Tibial artery (tissue), 4 donors: Measurements from ENCODE around the gene AP2B1.
A peak's percentile ranks its signal among the peaks of the same experiment; 100 is the strongest.
"Not testable (repeated sequence)": the region's sequence is repeated elsewhere in the genome, so short reads cannot be mapped to it uniquely, and the experiment has no call there.

Experiments used
- DNase-seq, 2 donors: peaks; one replicate each; pipeline ENCODE4 v3.0.0-alpha.2; 2019
- H3K27ac ChIP-seq, 2 donors: fragments of 200-600 bp; sonication (generic) in 1 of 2; 1 replicate in 1 of 2; 2 replicates in 1 of 2; pipeline ENCODE4 v1.5.1; 2018 to 2019; ENCODE audit warnings: mild to moderate bottlenecking in 1 of 2
- H3K27me3 ChIP-seq, 2 donors: fragments of 200-600 bp; sonication (generic) in 1 of 2; one replicate each; pipeline versions ENCODE4 v1.5.1 to v1.6.0; 2016 to 2019
- H3K36me3 ChIP-seq, 3 donors: fragments of 200-600 bp; sonication (generic) in 2 of 3; one replicate each; pipeline ENCODE4 v1.5.1; 2016 to 2019; ENCODE audit warnings: mild to moderate bottlenecking in 2 of 3
- H3K4me1 ChIP-seq, 4 donors: fragments of 200-600 bp; sonication (generic) in 2 of 4; 1 replicate in 3 of 4; 2 replicates in 1 of 4; pipeline ENCODE4 v1.5.1; 2016 to 2019
- H3K4me3 ChIP-seq, 2 donors: fragments of 200-600 bp; sonication (generic) in 1 of 2; 1 replicate in 1 of 2; 2 replicates in 1 of 2; pipeline ENCODE4 v1.5.1; 2018 to 2019; ENCODE audit warnings: mild to moderate bottlenecking in 2 of 2
- H3K9me3 ChIP-seq, 3 donors: fragments of 200-600 bp; sonication (generic) in 1 of 3; one replicate each; pipeline ENCODE4 v1.5.1; 2016 to 2019
- CTCF ChIP-seq, 2 experiments: fragments of 200-600 bp in 1 of 2; fragments of 450-650 bp in 1 of 2; IDR thresholded peaks; one replicate each; pipeline ENCODE4 v1.5.1; 2017 to 2019; ENCODE audit warnings: antibody characterized with exemption in 2 of 2, mild to moderate bottlenecking in 1 of 2, moderate library complexity in 1 of 2
- intact Hi-C: fragments of 100-400 bp; cut with DNase I; formaldehyde crosslinking; loops from one replicate; pipeline ENCODE4 v1.15.0; 2023; ENCODE audit warnings: low total_unique reads

The AP2B1 gene

DNA sequence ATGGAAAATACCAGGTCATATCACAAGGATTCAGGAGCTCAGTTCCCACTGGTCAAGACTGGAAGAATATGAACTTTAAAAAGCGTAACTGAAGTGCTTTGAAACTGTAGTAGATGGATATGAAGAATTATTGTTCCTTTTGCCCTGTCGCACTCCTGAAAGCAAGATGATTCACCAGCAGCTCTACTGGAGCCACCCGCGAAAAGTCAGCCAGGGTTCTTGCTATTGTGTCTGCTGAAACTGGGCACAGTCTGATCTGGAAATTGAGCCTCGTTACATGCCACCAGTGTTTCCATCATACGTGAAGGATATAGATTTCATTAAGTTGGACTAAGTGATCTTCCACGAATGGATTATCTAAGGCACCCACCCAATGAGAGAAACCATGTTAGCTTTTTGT, 16.6 kb downstream of the AP2B1 start:
- H3K36me3 ChIP-seq, result peaks cover 66 to 83% (median 79%) of the 10 kb centered on the region in 3 donors

DNA sequence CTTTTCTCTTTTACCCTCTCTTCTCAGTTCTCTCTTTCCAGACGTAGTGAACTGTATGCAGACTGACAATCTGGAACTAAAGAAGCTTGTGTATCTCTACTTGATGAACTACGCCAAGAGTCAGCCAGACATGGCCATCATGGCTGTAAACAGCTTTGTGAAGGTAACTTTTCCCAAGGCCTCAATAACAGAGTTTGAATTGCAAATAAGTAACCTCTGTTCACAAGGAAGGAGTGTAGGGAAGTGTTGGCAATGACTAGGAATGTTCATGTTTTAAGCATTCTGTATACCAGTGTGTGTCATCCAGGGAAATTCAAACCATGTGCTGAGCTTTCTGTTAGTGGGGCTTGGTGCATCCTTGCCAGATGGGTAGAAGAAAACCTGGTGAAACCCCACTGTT, 18.6 kb downstream of the AP2B1 start:
- Histone ChIP-seq H3K36me3 (peaks cover 70 to 95% (median 75%) of the 10 kb centered on the region in 3 donors), H3K27ac (no peak overlapping the region), H3K4me1 (no peaks in the 10 kb centered on the region), H3K4me3 (no peak overlapping the region), H3K27me3 (no peaks in the 10 kb centered on the region), H3K9me3 (no peaks in the 10 kb centered on the region)
- intact Hi-C loops, result no loop called here
- DNase-seq, result no peak
- no peak for TF ChIP-seq CTCF (IDR thresholded peaks at IDR 0.05)

More for the DNA sequence above, 16.6 kb downstream of the AP2B1 start:
- no peaks in the 10 kb centered on the region for H3K4me1 ChIP-seq
- no peak overlapping the region for H3K4me3 ChIP-seq
- no peak for TF ChIP-seq CTCF (IDR thresholded peaks at IDR 0.05)
- H3K27me3 ChIP-seq, result no peaks in the 10 kb centered on the region
- intact Hi-C loops, result no loop called here
- H3K9me3 ChIP-seq, result no peaks in the 10 kb centered on the region
- H3K27ac ChIP-seq, result no peak overlapping the region
- DNase-seq, result no peak

- no peaks in the 10 kb centered on the region for H3K27me3 ChIP-seq
- intact Hi-C loops, result no loop called here
- no peak overlapping the region for H3K4me3 ChIP-seq
- H3K9me3 ChIP-seq, result no peaks in the 10 kb centered on the region
- DNase-seq, result no peak
- H3K27ac ChIP-seq, result no peak overlapping the region
- H3K4me1 ChIP-seq, result no peaks in the 10 kb centered on the region
- TF ChIP-seq CTCF (IDR thresholded peaks at IDR 0.05), result no peak
- H3K36me3 ChIP-seq, result peaks cover 75 to 98% (median 84%) of the 10 kb centered on the region in 3 donors
Measured at GRCh38 chr17:35607239-35607847, 20.2 kb downstream of the AP2B1 start.

DNA sequence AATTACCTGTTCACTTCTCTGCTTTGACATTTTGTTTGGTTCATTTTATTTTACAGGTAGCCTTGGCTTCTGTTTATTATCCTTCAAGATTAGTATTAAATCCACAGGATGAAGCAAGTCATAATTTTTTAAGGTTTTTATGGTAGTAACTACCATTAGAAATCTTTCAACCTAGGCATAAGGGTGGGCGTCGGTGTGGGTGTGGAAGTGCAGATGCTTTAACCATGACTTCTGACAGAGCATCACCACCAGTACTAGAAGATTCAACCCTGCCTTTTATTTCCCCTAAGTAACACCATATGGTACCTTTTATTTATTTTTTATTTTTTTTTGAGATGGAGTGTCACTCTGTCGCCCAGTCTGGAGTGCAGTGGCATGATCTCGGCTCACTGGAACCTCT, 22.7 kb downstream of the AP2B1 start:
- Histone ChIP-seq H3K9me3 (no peaks in the 10 kb centered on the region), H3K4me1 (no peaks in the 10 kb centered on the region), H3K36me3 (peaks cover 61 to 77% (median 71%) of the 10 kb centered on the region in 3 donors), H3K27ac (no peak overlapping the region), H3K4me3 (no peak overlapping the region), H3K27me3 (no peaks in the 10 kb centered on the region)
- DNase-seq, result no peak
- no peak for TF ChIP-seq CTCF (IDR thresholded peaks at IDR 0.05)
- intact Hi-C loops, result loop anchor here (5.0 kb wide), 1 partner anchor 122 kb away; the partner anchor contains the start of gene RASL10B

DNA sequence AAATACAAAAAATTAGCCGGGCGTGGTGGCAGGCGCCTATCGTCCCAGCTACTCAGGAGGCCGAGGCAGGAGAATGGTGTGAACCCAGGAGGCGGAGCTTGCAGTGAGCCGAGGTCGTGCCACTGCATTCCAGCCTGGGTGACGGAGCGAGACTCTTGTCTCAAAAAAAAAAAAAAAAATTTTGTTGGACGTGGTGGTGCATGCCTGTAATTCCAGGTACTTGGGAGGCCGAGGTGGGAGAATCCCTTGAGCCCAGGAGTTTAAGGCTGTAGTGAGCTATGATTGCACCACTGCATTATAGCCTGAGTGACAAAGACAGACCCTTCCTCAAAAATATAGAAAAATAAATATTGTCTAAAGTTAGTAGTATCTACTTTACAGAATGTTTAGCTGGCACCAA, 23.6 kb downstream of the AP2B1 start:
- not testable (repeated sequence) for H3K9me3 ChIP-seq, H3K4me3 ChIP-seq, H3K4me1 ChIP-seq, DNase-seq, H3K27ac ChIP-seq, H3K27me3 ChIP-seq
- H3K36me3 ChIP-seq, result peaks cover 56 to 68% (median 62%) of the 10 kb centered on the region in 3 donors
- intact Hi-C loops, result loop anchor here (5.0 kb wide), 1 partner anchor 122 kb away; the partner anchor contains the start of gene RASL10B

DNA sequence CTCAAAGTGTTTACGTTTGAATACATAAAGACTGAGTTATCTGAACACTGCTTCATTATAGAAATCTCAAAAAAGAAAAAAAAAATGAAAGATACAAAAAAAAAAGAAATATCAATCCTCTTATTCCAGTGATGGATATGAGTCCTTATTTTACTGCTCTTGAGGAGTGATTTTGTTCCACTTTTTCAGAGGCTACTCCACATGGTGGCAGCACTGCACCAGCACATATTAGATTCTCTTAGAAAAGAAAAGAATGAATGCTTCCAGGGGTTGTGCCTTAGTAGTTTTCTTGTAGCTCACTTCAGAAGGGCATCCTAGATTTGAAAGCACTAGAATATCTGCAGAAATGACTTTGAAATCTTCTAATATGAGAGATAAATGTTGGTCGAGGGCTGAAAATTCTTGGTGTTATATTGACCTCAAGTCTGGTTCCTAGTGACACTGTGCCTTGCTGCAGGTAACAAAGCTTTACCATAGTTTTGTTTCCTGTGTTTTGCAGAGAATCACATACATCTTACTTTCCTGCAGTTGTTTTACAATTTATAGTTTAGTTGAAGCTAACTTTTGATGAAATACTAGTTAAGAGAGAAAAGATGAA, 25.9 kb downstream of the AP2B1 start:
- H3K9me3 ChIP-seq, result no peaks in the 10 kb centered on the region
- H3K27me3 ChIP-seq, result no peaks in the 10 kb centered on the region
- H3K36me3 ChIP-seq, result peaks cover 37 to 49% (median 41%) of the 10 kb centered on the region in 3 donors
- H3K4me1 ChIP-seq, result no peaks in the 10 kb centered on the region
- DNase-seq, result peak in 1 of 2 donors; percentile 50
- H3K27ac ChIP-seq, result no peak overlapping the region
- H3K4me3 ChIP-seq, result no peak overlapping the region
- intact Hi-C loops, result loop anchor here (5.0 kb wide), 1 partner anchor 119 kb away; the partner anchor contains the start of gene RASL10B
- peak; percentile 41 to 53 for TF ChIP-seq CTCF (IDR thresholded peaks at IDR 0.05)
